HCT116 (cell line): ENCODE results near the gene SLC6A12. TPM values are rescaled to one million over a fixed set of nuclear protein-coding genes. Genes with fewer than 3 reads are reported as not detected.

Source experiments
- ATF3 ChIP-seq: IDR thresholded peaks from 2 replicates; pipeline ENCODE4 v1.6.1; 2012
- CBX3 ChIP-seq: IDR thresholded peaks from 2 replicates; pipeline ENCODE4 v1.6.1; 2012; ENCODE audit warnings: low read depth
- ELF1 ChIP-seq: IDR thresholded peaks from 2 replicates; pipeline ENCODE4 v1.6.1; 2012; ENCODE audit warnings: low read depth, borderline replicate concordance
- FOSL1 ChIP-seq: IDR thresholded peaks from 2 replicates; pipeline ENCODE4 v1.6.1; 2012; ENCODE audit warnings: low read depth
- JUND ChIP-seq: IDR thresholded peaks from 2 replicates; pipeline ENCODE4 v1.6.1; 2012
- SIN3A ChIP-seq: IDR thresholded peaks from 2 replicates; pipeline ENCODE4 v1.6.1; 2012; ENCODE audit warnings: low read depth
- YY1 ChIP-seq: IDR thresholded peaks from 2 replicates; pipeline ENCODE4 v1.6.1; 2011; ENCODE audit warnings: low read length, low read depth, moderate library complexity, mild to moderate bottlenecking; ENCODE audit not compliant: insufficient replicate concordance; ENCODE audit errors: extremely low read depth
- ZFX ChIP-seq: fragments of 450-650 bp; IDR thresholded peaks from 2 replicates; pipeline ENCODE4 v1.6.1; 2017
- ZNF274 ChIP-seq: fragments of 200-500 bp; sonication (Bioruptor generic); IDR thresholded peaks from 2 replicates; pipeline ENCODE4 v1.6.1; 2014; ENCODE audit warnings: mild to moderate bottlenecking, low read depth, low read length, inconsistent platforms
- total RNA-seq: library from RNA; stranded (reverse); gene quantifications from one replicate; pipeline ENCODE4 v1.2.1, GENCODE V29; 2021; ENCODE audit not compliant: unreplicated experiment
- TF ChIP-seq, protein P1 (sequence below): IDR thresholded peaks from 2 replicates; pipeline ENCODE4 v1.6.1; 2011; ENCODE audit warnings: mild to moderate bottlenecking, low read length, moderate library complexity; ENCODE audit not compliant: insufficient replicate concordance; ENCODE audit errors: extremely low read depth
- TF ChIP-seq, protein P2 (sequence below): IDR thresholded peaks from 2 replicates; pipeline ENCODE4 v1.6.1; 2012; ENCODE audit warnings: low read depth

SLC6A12 gene
- total RNA-seq, 1 experiment from 2014 or later, result 0.64 TPM

GRCh38 chr12:196436-196835 is 17.5 kb downstream of the SLC6A12 start (continued):
- TF ChIP-seq, protein P1, sequence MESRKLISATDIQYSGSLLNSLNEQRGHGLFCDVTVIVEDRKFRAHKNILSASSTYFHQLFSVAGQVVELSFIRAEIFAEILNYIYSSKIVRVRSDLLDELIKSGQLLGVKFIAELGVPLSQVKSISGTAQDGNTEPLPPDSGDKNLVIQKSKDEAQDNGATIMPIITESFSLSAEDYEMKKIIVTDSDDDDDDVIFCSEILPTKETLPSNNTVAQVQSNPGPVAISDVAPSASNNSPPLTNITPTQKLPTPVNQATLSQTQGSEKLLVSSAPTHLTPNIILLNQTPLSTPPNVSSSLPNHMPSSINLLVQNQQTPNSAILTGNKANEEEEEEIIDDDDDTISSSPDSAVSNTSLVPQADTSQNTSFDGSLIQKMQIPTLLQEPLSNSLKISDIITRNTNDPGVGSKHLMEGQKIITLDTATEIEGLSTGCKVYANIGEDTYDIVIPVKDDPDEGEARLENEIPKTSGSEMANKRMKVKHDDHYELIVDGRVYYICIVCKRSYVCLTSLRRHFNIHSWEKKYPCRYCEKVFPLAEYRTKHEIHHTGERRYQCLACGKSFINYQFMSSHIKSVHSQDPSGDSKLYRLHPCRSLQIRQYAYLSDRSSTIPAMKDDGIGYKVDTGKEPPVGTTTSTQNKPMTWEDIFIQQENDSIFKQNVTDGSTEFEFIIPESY, result no peak
- no peak for TF ChIP-seq YY1
- no peak for TF ChIP-seq FOSL1
- TF ChIP-seq ZFX, result no peak
- TF ChIP-seq SIN3A, result no peak
- no peak for TF ChIP-seq ZNF274
- no peak for TF ChIP-seq ELF1
- TF ChIP-seq JUND, result no peak
- TF ChIP-seq, protein P2, sequence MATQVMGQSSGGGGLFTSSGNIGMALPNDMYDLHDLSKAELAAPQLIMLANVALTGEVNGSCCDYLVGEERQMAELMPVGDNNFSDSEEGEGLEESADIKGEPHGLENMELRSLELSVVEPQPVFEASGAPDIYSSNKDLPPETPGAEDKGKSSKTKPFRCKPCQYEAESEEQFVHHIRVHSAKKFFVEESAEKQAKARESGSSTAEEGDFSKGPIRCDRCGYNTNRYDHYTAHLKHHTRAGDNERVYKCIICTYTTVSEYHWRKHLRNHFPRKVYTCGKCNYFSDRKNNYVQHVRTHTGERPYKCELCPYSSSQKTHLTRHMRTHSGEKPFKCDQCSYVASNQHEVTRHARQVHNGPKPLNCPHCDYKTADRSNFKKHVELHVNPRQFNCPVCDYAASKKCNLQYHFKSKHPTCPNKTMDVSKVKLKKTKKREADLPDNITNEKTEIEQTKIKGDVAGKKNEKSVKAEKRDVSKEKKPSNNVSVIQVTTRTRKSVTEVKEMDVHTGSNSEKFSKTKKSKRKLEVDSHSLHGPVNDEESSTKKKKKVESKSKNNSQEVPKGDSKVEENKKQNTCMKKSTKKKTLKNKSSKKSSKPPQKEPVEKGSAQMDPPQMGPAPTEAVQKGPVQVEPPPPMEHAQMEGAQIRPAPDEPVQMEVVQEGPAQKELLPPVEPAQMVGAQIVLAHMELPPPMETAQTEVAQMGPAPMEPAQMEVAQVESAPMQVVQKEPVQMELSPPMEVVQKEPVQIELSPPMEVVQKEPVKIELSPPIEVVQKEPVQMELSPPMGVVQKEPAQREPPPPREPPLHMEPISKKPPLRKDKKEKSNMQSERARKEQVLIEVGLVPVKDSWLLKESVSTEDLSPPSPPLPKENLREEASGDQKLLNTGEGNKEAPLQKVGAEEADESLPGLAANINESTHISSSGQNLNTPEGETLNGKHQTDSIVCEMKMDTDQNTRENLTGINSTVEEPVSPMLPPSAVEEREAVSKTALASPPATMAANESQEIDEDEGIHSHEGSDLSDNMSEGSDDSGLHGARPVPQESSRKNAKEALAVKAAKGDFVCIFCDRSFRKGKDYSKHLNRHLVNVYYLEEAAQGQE, result no peak
- no peak for TF ChIP-seq CBX3
- no peak for TF ChIP-seq ATF3
